Keratinocyte (primary cell): ENCODE data around the gene MAP3K2. TPM values are rescaled to one million over a fixed set of nuclear protein-coding genes. Genes with fewer than 3 reads are reported as not detected.
A peak's percentile ranks its signal among the peaks of the same experiment; 100 is the strongest.

Source experiments
- DNase-seq: peaks from one replicate; pipeline ENCODE4 v3.0.0-alpha.2; 2011; ENCODE audit warnings: low read depth, missing footprints, low spot score
- FAIRE-seq: peaks from 2 replicates; lab custom pipeline; 2011; peaks lifted over from hg19 to GRCh38; lab: Jason Lieb, UNC
- H2AFZ ChIP-seq: 2 replicates; pipeline ENCODE4 v1.6.0; 2012; ENCODE audit warnings: low read length, control low read depth, inconsistent platforms; ENCODE audit not compliant: control insufficient read depth
- H3K27ac ChIP-seq: 2 replicates; pipeline ENCODE4 v1.5.1; 2011; ENCODE audit warnings: low read length; ENCODE audit not compliant: control insufficient read depth, insufficient read depth
- H3K27me3 ChIP-seq: 3 replicates; pipeline ENCODE4 v1.6.0; 2011; ENCODE audit warnings: low read length; ENCODE audit not compliant: control insufficient read depth, insufficient read depth; ENCODE audit errors: extremely low read depth
- H3K36me3 ChIP-seq, 2 experiments: 2 replicates in 1 of 2; 3 replicates in 1 of 2; pipeline ENCODE4 v1.5.1; 2011; ENCODE audit warnings: low read length in 2 of 2, mild to moderate bottlenecking in 1 of 2; ENCODE audit not compliant: control insufficient read depth in 2 of 2, insufficient read depth in 2 of 2; ENCODE audit errors: extremely low read depth in 1 of 2
- H3K4me1 ChIP-seq: 3 replicates; pipeline ENCODE4 v1.5.1; 2011; ENCODE audit warnings: low read length; ENCODE audit not compliant: control insufficient read depth, insufficient read depth; ENCODE audit errors: extremely low read depth
- H3K4me2 ChIP-seq: 3 replicates; pipeline ENCODE4 v1.6.0; 2011; ENCODE audit warnings: low read depth, low read length; ENCODE audit not compliant: control insufficient read depth, insufficient read depth; ENCODE audit errors: extremely low read depth
- H3K4me3 ChIP-seq, 3 experiments: fragments of 200-600 bp in 1 of 3; sonication (generic) in 1 of 3; 2 replicates in 2 of 3; 3 replicates in 1 of 3; pipeline ENCODE4 v1.5.1; 2011 to 2016; ENCODE audit warnings: low read length in 3 of 3, mild to moderate bottlenecking in 3 of 3, control low read depth in 2 of 3, inconsistent platforms in 1 of 3, low read depth in 1 of 3, mixed read lengths in 1 of 3, mixed run types in 1 of 3, moderate library complexity in 1 of 3; ENCODE audit not compliant: control insufficient read depth in 2 of 3, insufficient read depth in 2 of 3; ENCODE audit errors: extremely low read depth in 1 of 3
- H3K79me2 ChIP-seq: 2 replicates; pipeline ENCODE4 v1.6.0; 2012; ENCODE audit warnings: low read length; ENCODE audit not compliant: control insufficient read depth, insufficient read depth
- H3K9ac ChIP-seq: 3 replicates; pipeline ENCODE4 v1.6.0; 2011; ENCODE audit warnings: low read length; ENCODE audit not compliant: control insufficient read depth, insufficient read depth; ENCODE audit errors: extremely low read depth
- H3K9me1 ChIP-seq: 3 replicates; pipeline ENCODE4 v1.6.0; 2011; ENCODE audit warnings: low read length; ENCODE audit not compliant: control insufficient read depth, insufficient read depth; ENCODE audit errors: extremely low read depth
- H3K9me3 ChIP-seq: 2 replicates; pipeline ENCODE4 v1.5.1; 2012; ENCODE audit warnings: low read depth, low read length; ENCODE audit not compliant: control insufficient read depth
- H4K20me1 ChIP-seq: 3 replicates; pipeline ENCODE4 v1.6.0; 2011; ENCODE audit warnings: low read length; ENCODE audit not compliant: control insufficient read depth, insufficient read depth; ENCODE audit errors: extremely low read depth
- EZH2 ChIP-seq: IDR thresholded peaks from one replicate; pipeline ENCODE4 v1.6.1; 2012; ENCODE audit warnings: inconsistent platforms, mild to moderate bottlenecking, low read length, moderate library complexity
- dilution Hi-C: fragments of 300-500 bp; cut with MboI; formaldehyde crosslinking; loops from one replicate; pipeline ENCODE4 v1.7.0; 2020; ENCODE audit warnings: low sequenced_read_pairs; ENCODE audit not compliant: extremely low pct_ligation_motif_present
- polyA plus RNA-seq, 5 experiments: library from polyadenylated mRNA; depleted of rRNA in 3 of 5; stranded (reverse) in 3 of 5; stranded (forward) in 1 of 5; unstranded in 1 of 5; fragments of >200 nt; gene quantifications; 1 replicate in 1 of 5; 2 replicates in 3 of 5; 3 replicates in 1 of 5; pipeline versions ENCODE4 v1.2.1 to v1.2.3, GENCODE V29; 2011 to 2012; ENCODE audit warnings: missing spikeins in 2 of 5, low read depth in 1 of 5, low replicate concordance in 1 of 5
- TF ChIP-seq, protein P1 (sequence below), 3 experiments: IDR thresholded peaks in 1 of 3; conservative IDR thresholded peaks in 1 of 3; optimal IDR thresholded peaks in 1 of 3; 2 replicates in 2 of 3; 3 replicates in 1 of 3; pipeline versions ENCODE3 to v1.5.1; 2011; ENCODE audit warnings: low read length in 3 of 3, mild to moderate bottlenecking in 3 of 3, moderate library complexity in 2 of 3, control low read depth in 1 of 3, inconsistent platforms in 1 of 3; ENCODE audit not compliant: insufficient read depth in 2 of 3; ENCODE audit errors: extremely low read depth in 1 of 3

The MAP3K2 gene
- polyA plus RNA-seq, 1 donor (not counting 4 experiments of a cell fraction or from before 2014, with no cell fraction given), result 11.9 TPM

DNA sequence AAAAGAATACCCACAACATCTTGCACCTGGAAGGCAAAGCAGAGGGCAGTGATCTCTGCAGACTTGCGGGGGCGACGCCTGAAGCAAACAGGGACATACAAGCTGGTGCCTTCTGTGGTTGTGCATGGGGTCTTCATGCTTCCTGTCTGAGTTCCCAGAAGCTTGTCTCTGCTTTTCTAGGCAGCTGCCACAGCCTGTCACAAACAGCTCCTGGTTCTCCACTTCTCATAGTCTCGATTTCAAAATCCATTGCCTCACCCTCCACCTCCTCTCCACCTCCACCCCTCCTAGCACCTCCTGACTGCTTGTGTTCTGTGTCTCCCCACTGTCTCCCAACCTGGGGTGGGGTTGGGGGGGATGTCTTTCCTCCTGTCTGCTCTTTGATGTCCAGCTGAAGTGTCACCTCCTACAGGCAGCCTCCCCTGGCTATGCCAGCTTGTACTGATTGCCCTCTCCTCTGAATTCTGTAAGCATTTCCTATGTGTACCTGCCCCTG, 28.8 kb upstream of the MAP3K2 start:
- H3K27me3 ChIP-seq, result peaks cover 5% of the 10 kb centered on the region
- no peaks in the 10 kb centered on the region for H3K9me1 ChIP-seq
- TF ChIP-seq, protein P1, sequence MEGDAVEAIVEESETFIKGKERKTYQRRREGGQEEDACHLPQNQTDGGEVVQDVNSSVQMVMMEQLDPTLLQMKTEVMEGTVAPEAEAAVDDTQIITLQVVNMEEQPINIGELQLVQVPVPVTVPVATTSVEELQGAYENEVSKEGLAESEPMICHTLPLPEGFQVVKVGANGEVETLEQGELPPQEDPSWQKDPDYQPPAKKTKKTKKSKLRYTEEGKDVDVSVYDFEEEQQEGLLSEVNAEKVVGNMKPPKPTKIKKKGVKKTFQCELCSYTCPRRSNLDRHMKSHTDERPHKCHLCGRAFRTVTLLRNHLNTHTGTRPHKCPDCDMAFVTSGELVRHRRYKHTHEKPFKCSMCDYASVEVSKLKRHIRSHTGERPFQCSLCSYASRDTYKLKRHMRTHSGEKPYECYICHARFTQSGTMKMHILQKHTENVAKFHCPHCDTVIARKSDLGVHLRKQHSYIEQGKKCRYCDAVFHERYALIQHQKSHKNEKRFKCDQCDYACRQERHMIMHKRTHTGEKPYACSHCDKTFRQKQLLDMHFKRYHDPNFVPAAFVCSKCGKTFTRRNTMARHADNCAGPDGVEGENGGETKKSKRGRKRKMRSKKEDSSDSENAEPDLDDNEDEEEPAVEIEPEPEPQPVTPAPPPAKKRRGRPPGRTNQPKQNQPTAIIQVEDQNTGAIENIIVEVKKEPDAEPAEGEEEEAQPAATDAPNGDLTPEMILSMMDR (optimal IDR thresholded peaks at IDR 0.05 in 1 of 3, IDR thresholded peaks at IDR 0.05 in 1 of 3, conservative IDR thresholded peaks at IDR 0.05 in 1 of 3; ENCODE audit: extremely low read depth in 1 of 3, insufficient read depth in 2 of 3, low read length in 3 of 3), result no peak
- no peak for TF ChIP-seq EZH2
- H3K27ac ChIP-seq, result no peak overlapping the region
- H3K36me3 ChIP-seq, result no peaks in the 10 kb centered on the region
- H2AFZ ChIP-seq, result peak overlapping the region; percentile 4
- DNase-seq (no peak), FAIRE-seq (no peak)
- H3K9me3 ChIP-seq, result no peaks in the 10 kb centered on the region
- peak overlapping the region; percentile 28 to 61 (median 60) for H3K4me3 ChIP-seq
- H3K9ac ChIP-seq, result peak overlapping the region; percentile 29
- peaks cover 22% of the 10 kb centered on the region for H3K4me1 ChIP-seq
- H3K4me2 ChIP-seq, result peak overlapping the region; percentile 84
- no peaks in the 10 kb centered on the region for H3K79me2 ChIP-seq
- dilution Hi-C loops, result no loop called here
- H4K20me1 ChIP-seq, result no peaks in the 10 kb centered on the region

DNA sequence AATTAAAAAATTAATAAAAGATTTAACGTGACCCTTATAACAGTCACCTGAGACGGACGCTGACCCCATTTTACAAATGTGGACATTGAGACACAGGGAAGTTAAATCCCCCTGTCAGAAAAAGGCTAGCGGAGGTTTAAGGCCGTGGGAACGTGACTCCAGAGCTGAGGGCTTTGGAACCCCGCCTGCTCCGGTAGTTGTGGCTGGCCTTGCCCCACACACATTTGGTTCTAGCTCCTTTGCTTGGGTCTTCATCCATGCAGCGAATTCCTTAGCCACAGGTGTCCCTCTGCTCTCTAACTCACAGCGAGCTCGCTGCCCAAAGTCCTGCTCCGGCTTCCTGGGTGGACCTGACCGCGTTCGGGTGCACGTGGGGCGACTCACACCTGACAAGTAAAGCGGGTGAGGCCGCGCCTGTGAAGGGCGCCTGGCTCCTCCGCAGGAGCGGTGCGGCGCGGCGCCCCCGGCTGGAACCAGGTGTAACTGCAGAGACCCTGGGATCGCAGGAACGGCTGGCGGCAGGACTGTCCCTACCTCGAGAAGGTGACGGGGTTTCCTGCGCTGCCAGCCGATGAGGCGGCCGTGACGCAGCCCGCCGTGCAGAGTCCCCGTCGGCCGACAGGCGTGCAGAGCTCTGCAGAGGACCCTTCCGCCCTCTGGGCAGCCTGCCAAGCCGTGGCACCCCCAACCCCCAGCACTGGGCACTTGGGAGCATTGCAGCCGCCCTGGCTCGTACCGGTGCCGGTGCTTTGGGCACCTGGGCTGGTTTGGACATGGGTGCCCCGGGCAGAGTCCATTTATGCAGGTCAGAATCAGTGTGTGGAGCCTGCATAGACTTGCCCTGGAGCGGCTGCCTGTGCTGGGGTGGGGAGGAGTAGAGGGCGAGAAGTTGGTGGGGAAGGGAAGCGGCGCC, 28.1 kb upstream of the MAP3K2 start:
- peak overlapping the region; percentile 84 for H3K4me2 ChIP-seq
- FAIRE-seq (no peak), DNase-seq (no peak)
- no peaks in the 10 kb centered on the region for H3K27me3 ChIP-seq
- H3K4me1 ChIP-seq, result peaks cover 29% of the 10 kb centered on the region
- peak overlapping the region; percentile 46 for H3K9ac ChIP-seq
- no peaks in the 10 kb centered on the region for H4K20me1 ChIP-seq
- H2AFZ ChIP-seq, result peak overlapping the region; percentile 75
- no peak overlapping the region for H3K27ac ChIP-seq
- dilution Hi-C loops, result no loop called here
- H3K9me3 ChIP-seq, result no peaks in the 10 kb centered on the region
- H3K4me3 ChIP-seq, result peak overlapping the region; percentile 28 to 61 (median 60)
- H3K36me3 ChIP-seq, result no peaks in the 10 kb centered on the region
- TF ChIP-seq EZH2, result no peak
- TF ChIP-seq, protein P1 (optimal IDR thresholded peaks at IDR 0.05 in 1 of 3, IDR thresholded peaks at IDR 0.05 in 1 of 3, conservative IDR thresholded peaks at IDR 0.05 in 1 of 3; ENCODE audit: extremely low read depth in 1 of 3, insufficient read depth in 2 of 3, low read length in 3 of 3), result peak; percentile 64 to 84 (median 78)
- H3K79me2 ChIP-seq, result no peaks in the 10 kb centered on the region
- no peaks in the 10 kb centered on the region for H3K9me1 ChIP-seq
